GM13976 (cell line): Measurements from ENCODE around the gene PLG.
"Not testable (repeated sequence)": the region's sequence is repeated elsewhere in the genome, so short reads cannot be mapped to it uniquely, and the experiment has no call there.

Experiments
- DNase-seq: peaks from one replicate; pipeline ENCODE4 v3.0.0; 2012; ENCODE audit warnings: low spot score
- in situ Hi-C: fragments of 300-500 bp; cut with MboI; formaldehyde crosslinking; loops from one replicate; pipeline ENCODE4 v1.12.0; 2022; ENCODE audit warnings: low sequenced_read_pairs, mixed read lengths, inconsistent platforms; ENCODE audit not compliant: unreplicated experiment
- TF ChIP-seq, protein P1 (sequence below): IDR thresholded peaks from 2 replicates; pipeline ENCODE4 v1.5.1; 2012; ENCODE audit warnings: borderline replicate concordance, mild to moderate bottlenecking; ENCODE audit not compliant: insufficient read depth; ENCODE audit errors: extremely low read depth, missing control alignments, control extremely low read depth

Gene PLG

DNA sequence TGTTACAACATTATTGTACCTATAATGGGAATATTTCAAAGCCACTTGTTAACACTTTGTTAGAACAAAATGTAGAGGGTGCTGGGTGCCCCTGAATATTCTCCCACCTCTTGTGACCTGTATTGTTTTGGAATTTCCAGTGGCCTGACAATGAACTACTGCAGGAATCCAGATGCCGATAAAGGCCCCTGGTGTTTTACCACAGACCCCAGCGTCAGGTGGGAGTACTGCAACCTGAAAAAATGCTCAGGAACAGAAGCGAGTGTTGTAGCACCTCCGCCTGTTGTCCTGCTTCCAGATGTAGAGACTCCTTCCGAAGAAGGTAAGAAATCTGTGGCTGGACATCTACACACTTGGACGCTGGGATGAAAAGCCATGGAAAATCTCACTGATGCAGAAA lies 28.9 kb downstream of the PLG start:
- TF ChIP-seq, protein P1, sequence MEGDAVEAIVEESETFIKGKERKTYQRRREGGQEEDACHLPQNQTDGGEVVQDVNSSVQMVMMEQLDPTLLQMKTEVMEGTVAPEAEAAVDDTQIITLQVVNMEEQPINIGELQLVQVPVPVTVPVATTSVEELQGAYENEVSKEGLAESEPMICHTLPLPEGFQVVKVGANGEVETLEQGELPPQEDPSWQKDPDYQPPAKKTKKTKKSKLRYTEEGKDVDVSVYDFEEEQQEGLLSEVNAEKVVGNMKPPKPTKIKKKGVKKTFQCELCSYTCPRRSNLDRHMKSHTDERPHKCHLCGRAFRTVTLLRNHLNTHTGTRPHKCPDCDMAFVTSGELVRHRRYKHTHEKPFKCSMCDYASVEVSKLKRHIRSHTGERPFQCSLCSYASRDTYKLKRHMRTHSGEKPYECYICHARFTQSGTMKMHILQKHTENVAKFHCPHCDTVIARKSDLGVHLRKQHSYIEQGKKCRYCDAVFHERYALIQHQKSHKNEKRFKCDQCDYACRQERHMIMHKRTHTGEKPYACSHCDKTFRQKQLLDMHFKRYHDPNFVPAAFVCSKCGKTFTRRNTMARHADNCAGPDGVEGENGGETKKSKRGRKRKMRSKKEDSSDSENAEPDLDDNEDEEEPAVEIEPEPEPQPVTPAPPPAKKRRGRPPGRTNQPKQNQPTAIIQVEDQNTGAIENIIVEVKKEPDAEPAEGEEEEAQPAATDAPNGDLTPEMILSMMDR: no peak
- no peak for DNase-seq
- in situ Hi-C loops: loop anchor here (10.0 kb wide), 1 partner anchor 644 kb away; no protein-coding TSS in a partner anchor

DNA sequence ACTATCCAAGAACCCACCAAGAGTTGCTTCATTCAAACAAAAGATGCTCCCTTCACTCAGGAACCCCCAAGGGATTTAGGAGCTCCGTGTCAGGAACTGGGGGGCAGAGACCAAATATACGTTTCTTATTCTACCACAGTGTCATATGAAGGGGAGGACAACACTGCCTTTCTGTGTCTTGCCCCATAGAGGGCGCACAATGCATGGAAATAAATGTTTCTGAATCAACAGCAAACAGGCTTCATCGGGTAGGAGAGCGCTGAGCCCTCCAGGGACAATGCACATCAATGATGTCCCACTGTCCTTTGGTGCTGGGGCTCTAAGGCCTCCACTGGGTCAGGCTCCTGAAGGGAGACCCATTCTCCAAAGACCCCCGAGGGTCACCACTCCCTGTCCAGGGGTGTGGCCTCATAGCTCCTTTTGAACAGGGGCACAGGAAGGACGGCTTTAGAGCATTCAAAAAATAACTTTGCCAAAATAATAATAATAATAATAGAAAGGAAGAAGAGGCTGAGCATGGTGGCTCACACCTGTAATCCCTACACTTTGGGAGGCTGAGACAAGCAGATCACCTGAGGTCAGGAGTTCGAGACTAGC lies 31.1 kb downstream of the PLG start:
- TF ChIP-seq, protein P1: peak; percentile 83
- peak; percentile 35 for DNase-seq
- in situ Hi-C loops: loop anchor here (10.0 kb wide), 1 partner anchor 642 kb away; no protein-coding TSS in a partner anchor

GRCh38 chr6:160734627-160735026 lies 32.6 kb downstream of the PLG start:
- TF ChIP-seq, protein P1: no peak
- in situ Hi-C loops: loop anchor here (10.0 kb wide), 1 partner anchor 640 kb away; no protein-coding TSS in a partner anchor
- no peak for DNase-seq

DNA sequence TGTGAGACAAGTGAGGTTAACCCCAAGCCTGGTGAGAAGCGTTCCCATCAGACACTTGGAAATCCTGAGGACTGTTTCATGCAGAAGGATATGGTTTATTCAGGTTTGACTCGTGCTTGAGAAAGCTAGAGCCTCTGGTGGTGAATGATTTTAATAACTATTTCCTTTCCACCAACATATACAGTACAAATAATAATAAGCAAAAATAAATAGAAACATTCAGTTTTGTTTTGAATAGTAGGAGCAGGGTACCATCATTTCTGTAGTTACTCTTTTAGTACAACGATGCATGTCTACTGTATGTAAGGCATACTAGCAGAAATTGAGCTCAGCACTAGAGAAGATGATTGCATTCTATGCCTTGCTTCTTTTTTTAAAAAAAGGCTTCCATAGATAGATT lies 33.5 kb downstream of the PLG start:
- in situ Hi-C loops: loop anchor here (10.0 kb wide), 1 partner anchor 639 kb away; no protein-coding TSS in a partner anchor
- TF ChIP-seq, protein P1: no peak
- DNase-seq: peak; percentile 14

- in situ Hi-C loops: loop anchor here (10.0 kb wide), 1 partner anchor 637 kb away; no protein-coding TSS in a partner anchor
- no peak for DNase-seq
- TF ChIP-seq, protein P1: no peak
These were observed 35.9 kb downstream of the PLG start for GRCh38 chr6:160737934-160738333.

DNA sequence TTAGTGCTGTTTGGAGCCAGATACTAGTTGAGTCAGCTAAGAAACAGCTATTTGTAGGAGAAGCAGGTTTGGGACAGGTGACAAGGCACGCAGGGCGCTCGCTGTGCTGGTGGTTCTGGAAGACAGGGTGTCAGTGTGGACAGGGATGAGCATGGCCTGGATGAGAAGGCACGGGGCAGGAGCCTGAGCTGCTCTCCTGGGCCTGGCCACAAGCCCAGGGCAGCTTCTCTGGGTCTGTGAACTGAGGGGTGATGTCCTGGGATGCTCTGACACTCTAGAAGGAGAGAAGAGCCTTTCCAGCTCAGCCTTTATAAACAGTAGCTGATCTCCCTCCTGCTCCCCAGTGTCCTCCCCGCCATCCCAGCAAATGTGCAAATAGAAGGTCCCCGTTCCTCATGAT lies 37.9 kb downstream of the PLG start:
- DNase-seq: no peak
- TF ChIP-seq, protein P1: no peak
- in situ Hi-C loops: loop anchor here (10.0 kb wide), 1 partner anchor 635 kb away; no protein-coding TSS in a partner anchor

DNA sequence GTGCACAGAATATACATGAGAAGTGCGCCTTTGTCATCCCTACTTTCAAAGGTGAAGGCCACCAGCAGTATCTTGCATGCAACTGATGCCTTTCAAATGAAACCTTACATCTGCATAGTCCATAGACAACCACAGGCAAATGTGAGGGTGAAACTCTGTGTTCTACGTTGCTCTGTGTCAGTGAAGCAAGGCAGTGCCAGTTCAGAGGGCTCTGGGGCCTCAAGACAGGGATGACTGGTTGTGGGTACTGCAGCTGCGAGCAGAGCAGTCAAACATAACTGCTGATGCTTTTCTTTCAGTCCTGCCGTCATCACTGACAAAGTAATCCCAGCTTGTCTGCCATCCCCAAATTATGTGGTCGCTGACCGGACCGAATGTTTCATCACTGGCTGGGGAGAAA lies 39.0 kb downstream of the PLG start:
- DNase-seq, in situ Hi-C loops: not testable (repeated sequence)
